ENCODE results near the gene ADAM22.

- TF ChIP-seq, protein P1, sequence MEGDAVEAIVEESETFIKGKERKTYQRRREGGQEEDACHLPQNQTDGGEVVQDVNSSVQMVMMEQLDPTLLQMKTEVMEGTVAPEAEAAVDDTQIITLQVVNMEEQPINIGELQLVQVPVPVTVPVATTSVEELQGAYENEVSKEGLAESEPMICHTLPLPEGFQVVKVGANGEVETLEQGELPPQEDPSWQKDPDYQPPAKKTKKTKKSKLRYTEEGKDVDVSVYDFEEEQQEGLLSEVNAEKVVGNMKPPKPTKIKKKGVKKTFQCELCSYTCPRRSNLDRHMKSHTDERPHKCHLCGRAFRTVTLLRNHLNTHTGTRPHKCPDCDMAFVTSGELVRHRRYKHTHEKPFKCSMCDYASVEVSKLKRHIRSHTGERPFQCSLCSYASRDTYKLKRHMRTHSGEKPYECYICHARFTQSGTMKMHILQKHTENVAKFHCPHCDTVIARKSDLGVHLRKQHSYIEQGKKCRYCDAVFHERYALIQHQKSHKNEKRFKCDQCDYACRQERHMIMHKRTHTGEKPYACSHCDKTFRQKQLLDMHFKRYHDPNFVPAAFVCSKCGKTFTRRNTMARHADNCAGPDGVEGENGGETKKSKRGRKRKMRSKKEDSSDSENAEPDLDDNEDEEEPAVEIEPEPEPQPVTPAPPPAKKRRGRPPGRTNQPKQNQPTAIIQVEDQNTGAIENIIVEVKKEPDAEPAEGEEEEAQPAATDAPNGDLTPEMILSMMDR (IDR thresholded peaks at IDR 0.05; ENCODE audit: low read depth, low read length): no peak
- TF ChIP-seq EZH2phosphoT487 (IDR thresholded peaks at IDR 0.05; ENCODE audit: low read depth): no peak
Observed at GRCh38 chr7:88042803-88043202, 108.8 kb downstream of the ADAM22 start.

Data from OCI-LY3 (cell line).